LNCAP (cell line): ENCODE results near the gene NRP1.

Experiments
- CTCF ChIP-seq: fragments of 450-650 bp; IDR thresholded peaks from 2 replicates; pipeline ENCODE4 v1.5.1; 2017; ENCODE audit warnings: mild to moderate bottlenecking

The NRP1 gene

DNA sequence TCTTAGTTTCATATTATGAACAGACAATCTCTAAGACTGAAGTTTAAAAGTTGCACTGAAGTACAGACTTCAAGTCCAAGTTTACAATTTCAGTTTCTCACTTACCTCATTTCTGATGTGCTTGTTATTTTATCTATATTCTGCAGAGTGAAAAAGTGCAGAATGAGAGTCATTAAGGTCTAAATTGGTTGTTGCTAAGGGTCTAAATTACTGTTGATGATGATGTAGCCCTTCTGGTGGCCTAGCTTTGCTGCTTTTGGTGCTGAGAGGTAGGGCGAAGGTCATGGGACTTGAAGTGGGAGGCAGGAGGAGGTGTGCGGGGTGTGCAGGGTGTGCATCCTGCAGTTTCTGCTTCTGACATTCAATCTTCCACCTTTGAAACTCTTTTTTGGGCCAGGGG is 38.8 kb upstream of the NRP1 start:
- TF ChIP-seq CTCF = no peak

GRCh38 chr10:33371234-33371633 is 36.8 kb upstream of the NRP1 start:
- no peak for TF ChIP-seq CTCF

GRCh38 chr10:33370434-33370930 is 36.0 kb upstream of the NRP1 start:
- no peak for TF ChIP-seq CTCF

DNA sequence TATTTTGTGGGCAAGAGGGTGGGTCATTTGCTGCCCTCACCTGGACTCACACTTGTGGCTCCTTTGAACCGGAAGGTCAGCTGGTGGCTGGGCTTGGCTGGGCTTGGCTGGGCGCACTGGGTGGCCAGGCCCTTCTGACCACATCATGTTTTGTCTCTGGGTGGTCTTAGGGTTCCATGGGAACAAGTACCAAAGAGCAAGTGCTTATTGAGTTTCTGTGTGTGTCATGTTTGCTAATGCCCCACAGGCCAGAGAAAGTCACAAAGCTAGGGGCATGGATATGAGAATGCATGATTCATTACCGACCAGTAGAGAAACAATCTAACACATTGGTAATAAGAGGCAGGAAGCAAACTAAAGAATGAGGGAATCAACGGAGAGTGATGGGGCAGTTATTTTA is 33.6 kb upstream of the NRP1 start:
- TF ChIP-seq CTCF = no peak

DNA sequence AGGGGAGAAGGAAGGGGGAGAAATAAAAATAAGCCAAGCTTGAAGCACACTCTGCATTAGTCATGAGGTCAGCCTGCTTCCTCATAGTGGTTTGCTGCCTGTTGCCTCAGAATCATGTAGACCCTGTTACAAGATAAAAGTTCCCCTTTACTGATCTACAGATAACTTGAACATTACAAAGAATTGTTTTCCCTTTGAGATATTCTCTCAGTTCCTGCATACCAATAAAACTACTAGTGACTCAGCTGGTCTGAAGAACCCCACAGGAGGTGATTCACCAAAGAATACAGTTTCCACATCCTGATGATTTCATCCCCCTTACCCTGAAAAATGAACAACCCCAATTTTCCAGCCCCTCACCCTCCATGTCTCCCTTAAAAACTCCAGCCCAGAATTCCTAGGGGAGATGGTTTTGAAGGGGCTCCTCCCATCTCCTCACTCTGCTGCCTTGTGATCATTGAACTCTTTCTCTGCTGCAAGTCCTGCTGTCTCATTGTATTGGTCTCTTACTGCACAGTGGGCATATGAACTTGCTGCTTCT is 31.5 kb upstream of the NRP1 start:
- no peak for TF ChIP-seq CTCF

GRCh38 chr10:33365301-33365700 is 30.8 kb upstream of the NRP1 start:
- no peak for TF ChIP-seq CTCF

DNA sequence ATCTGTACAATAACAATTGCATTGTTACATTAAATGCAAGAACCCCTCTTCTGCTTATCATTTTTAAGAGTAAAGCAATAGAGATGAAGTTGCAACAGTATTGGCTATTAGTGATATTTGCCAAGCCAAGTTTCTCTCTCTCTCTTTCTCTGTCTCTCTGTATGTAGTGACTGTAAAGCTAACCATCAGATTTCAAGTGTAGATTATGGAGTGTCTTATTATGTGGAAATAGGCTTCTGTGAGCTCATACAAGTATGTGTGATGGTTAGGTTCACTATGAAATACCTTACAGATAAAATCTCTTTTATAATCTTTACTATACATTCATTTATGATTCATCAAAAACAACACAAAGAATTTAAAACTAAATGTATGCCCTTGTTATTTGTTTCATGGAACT is 28.6 kb upstream of the NRP1 start:
- no peak for TF ChIP-seq CTCF

- TF ChIP-seq CTCF = no peak
Measured at GRCh38 chr10:33358016-33358415, 23.5 kb upstream of the NRP1 start.
